GM12873 (cell line): ENCODE measurements around the gene SHROOM3.

ENCODE experiments used
- TF ChIP-seq, protein P1 (sequence below): IDR thresholded peaks from 2 replicates; pipeline ENCODE4 v1.5.1; 2012; ENCODE audit warnings: low read depth, mild to moderate bottlenecking, moderate library complexity, low read length, control low read depth; ENCODE audit not compliant: insufficient read depth; ENCODE audit errors: missing control alignments

SHROOM3 gene

DNA sequence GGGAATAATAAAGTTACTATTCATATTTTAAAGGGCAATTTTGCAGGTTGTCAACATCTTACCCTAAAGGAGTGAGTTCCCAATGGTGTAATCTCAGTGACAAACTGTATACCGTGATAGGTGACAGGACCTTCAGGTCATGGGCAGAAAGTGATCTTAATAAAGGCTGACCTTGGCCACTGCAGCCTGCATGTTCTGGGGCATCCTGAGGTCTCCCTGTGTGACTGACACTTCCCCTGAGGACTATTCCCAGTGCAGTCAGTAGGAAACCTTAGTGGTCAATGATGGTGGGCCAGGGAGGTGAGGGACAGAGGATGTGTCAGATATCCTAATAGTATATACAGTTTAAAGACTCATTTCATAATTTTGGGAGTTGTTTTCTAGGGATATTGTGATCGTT lies 137.2 kb downstream of the SHROOM3 start:
- TF ChIP-seq, protein P1, sequence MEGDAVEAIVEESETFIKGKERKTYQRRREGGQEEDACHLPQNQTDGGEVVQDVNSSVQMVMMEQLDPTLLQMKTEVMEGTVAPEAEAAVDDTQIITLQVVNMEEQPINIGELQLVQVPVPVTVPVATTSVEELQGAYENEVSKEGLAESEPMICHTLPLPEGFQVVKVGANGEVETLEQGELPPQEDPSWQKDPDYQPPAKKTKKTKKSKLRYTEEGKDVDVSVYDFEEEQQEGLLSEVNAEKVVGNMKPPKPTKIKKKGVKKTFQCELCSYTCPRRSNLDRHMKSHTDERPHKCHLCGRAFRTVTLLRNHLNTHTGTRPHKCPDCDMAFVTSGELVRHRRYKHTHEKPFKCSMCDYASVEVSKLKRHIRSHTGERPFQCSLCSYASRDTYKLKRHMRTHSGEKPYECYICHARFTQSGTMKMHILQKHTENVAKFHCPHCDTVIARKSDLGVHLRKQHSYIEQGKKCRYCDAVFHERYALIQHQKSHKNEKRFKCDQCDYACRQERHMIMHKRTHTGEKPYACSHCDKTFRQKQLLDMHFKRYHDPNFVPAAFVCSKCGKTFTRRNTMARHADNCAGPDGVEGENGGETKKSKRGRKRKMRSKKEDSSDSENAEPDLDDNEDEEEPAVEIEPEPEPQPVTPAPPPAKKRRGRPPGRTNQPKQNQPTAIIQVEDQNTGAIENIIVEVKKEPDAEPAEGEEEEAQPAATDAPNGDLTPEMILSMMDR = no peak

DNA sequence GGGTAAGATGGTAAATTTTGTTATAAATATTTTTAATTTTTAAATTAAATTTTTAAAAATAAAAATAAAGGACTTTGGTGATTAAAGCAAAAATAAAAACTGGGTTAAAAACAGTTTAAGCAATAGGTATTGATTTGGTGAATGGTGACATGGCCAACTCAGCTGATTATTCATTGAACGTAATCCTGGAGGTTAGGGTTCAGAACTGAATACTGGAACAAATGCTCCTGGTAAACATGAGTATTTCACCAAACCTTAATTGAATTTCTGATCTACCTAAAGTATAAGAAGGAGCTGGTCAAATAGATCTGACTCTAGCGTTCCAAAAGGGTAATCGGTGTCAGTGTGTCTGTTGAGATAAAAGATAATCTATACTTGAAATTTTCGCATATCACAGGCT lies 141.8 kb downstream of the SHROOM3 start:
- TF ChIP-seq, protein P1 = no peak

DNA sequence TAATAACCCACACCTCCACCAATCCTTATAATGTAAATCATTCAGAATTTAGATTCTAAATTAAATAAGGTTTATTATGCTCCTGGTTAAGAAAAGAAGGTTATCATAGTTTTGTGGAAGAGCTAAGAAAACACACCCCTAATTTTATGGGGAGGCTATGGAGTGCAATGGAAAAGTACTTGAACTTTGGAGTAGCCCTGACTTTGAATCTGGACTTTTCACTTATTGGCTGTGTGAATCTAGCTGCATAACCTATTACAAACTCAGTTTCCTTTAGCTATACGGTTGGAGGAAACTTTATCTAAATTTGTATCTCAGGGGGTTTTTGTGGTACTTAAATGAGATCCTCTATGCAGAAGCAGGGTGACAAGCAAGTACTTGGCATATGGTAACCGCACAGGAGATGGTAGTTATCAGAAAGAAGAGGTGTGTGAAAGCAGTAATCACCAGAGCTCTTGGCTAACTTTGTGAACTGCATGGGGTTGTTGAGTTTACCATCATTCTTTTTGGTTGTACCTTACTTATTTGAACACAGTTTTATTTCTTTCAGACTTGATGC lies 143.1 kb downstream of the SHROOM3 start:
- TF ChIP-seq, protein P1 = no peak

DNA sequence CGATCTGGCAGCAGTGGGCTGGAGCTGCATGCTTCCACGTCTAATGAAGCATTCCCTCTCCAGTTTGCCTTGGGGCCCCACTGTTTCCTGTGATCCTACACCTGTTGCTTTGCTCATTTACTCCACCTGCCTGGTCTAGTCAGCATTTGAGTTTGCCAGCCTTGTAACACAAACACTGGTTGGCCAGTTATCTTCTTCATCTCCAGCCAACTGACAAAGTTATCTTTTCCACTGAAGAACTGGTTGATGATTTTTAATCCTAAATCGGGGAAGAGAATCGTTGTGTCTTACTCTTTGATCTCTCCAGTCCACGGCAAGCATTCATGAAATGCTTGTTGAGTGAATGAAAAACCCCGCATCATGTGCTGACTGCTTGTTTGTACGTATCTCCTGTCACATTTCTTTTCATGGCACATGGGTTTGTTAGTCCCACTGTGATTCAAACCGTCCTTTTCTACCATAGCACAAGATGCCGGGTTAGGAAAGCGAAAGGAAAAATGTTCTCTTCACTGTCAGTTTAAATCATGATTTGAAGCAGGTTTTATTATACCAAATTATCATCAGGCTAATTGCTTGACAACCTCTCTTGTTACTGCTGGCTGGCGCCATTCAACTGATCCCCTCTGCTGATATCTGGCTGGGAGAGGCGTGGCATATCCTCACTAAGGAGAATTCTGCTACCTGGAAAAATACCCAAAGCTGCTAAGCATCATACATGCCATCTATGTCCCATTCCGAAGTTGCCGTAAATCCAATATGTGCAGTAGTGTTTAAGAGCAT lies 144.8 kb downstream of the SHROOM3 start:
- TF ChIP-seq, protein P1 = no peak

DNA sequence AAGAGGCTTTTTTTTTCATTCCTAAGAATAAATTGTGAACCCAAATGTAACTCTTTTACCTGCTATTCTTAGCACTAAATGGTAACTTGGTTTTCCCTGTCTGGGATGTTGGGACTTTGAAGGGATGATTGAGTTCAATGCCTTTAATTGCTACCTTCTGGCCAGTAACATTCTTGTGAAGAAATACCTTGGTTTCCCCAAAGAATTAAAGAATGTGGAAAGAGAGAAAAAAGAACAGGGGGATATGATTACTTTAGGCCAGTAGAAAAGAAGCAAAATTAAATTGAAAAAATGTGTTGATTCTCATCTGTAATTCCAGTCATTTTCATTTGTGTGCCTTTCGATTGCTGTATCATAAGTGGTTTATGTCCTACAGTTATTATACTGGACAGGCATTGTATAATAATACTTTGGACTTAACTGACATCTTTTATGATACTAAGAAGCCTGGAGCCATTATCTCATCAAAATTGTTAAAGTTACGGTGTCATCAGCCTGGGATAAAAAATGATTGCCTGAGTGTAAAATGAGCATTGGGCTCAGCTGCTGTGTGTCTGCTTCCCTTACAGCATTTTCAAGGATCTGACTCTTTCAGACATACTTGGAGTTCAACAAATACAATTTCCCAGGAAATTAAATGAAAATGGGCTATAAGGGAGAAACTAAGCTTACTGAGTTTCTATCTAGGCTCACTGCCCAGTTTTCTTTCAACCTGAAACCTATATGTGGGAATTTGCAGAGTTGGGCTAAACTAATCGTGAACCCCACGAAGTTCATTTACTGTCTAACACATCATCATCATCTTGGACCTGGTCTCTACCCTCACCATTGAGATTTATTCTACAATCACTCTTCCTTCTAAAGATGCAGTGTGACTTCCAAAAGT lies 146.3 kb downstream of the SHROOM3 start:
- TF ChIP-seq, protein P1 = no peak

DNA sequence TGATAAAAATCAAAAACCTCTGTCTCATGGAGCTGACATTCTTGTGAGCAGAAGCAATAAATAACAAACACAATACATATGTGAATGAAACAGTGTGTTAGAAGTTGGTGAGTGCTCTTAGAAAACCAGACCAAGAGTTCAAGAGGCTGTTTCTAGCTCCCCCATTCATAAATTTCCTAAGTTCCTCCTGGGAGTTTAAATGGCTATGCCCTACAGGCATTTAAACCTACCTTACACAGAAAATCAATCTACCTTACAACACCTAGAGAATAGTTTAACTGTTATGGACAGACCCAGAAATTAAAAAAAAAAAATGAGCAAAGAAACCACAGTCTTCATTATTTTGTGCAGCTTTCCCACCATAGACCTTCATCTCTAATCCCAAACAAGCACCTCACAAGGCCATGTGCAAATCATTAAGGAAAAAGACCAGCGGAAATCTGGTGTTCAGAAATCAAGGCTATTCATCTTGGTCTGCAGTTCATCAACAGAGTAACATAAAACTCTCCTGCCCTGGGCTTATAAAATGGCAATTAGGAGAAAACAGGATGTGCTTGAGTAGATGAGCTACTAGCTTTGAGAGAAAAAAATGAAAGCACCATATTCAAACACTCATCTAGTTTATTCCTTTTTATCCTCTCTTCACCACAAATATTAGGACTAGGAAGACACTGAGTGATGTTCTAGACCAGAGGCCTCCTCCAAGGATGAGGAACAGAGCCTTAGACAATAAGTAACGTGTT lies 147.2 kb downstream of the SHROOM3 start:
- TF ChIP-seq, protein P1 = no peak
